HG02759 (cell line): ENCODE data around the gene STX1B.

Experiments used
- ATAC-seq: cut with Tn5 transposase; IDR thresholded peaks from one replicate; pipeline ENCODE4 v1.9.1; 2021; ENCODE audit warnings: mild to moderate bottlenecking, moderate library complexity; ENCODE audit not compliant: unreplicated experiment

Gene STX1B

GRCh38 chr16:30996985-30997724, 13.3 kb downstream of the STX1B start:
- ATAC-seq = peak; percentile 79

GRCh38 chr16:30996324-30996984, 14.0 kb downstream of the STX1B start:
- peak; percentile 4 for ATAC-seq

GRCh38 chr16:30995927-30996323, 14.5 kb downstream of the STX1B start:
- ATAC-seq = no peak

GRCh38 chr16:30992931-30993816, 17.3 kb downstream of the STX1B start:
- no peak for ATAC-seq

GRCh38 chr16:30992276-30992780, 18.1 kb downstream of the STX1B start:
- no peak for ATAC-seq

- no peak for ATAC-seq
Measured at GRCh38 chr16:30991052-30991451, 19.4 kb downstream of the STX1B start.

- ATAC-seq = no peak
Measured at GRCh38 chr16:30990105-30990504, 20.3 kb downstream of the STX1B start.

- ATAC-seq = no peak
Measured at GRCh38 chr16:30989469-30990047, 20.9 kb downstream of the STX1B start.

- ATAC-seq = no peak
Measured at GRCh38 chr16:30987581-30988190, 22.8 kb downstream of the STX1B start.

GRCh38 chr16:30986129-30986991, 24.1 kb downstream of the STX1B start:
- no peak for ATAC-seq

- ATAC-seq = no peak
Measured at GRCh38 chr16:30985401-30986128, 24.9 kb downstream of the STX1B start.

GRCh38 chr16:30984669-30985400, 25.6 kb downstream of the STX1B start, which contains the start of gene HSD3B7:
TSS of gene HSD3B7 (plus strand) at chr16:30985207. CDS start at chr16:30985659, 452 bp downstream.
- no peak for ATAC-seq

- ATAC-seq = no peak
Measured at GRCh38 chr16:30983898-30984610, 26.4 kb downstream of the STX1B start.

GRCh38 chr16:30983289-30983889, 27.0 kb downstream of the STX1B start:
- no peak for ATAC-seq

- no peak for ATAC-seq
Measured at GRCh38 chr16:30982548-30983288, 27.7 kb downstream of the STX1B start.

- no peak for ATAC-seq
Measured at GRCh38 chr16:30980959-30981358, 29.5 kb downstream of the STX1B start.
